ENCODE results near the gene TMCC1.
"Not testable (repeated sequence)": the region's sequence is repeated elsewhere in the genome, so short reads cannot be mapped to it uniquely, and the experiment has no call there.

TMCC1 gene

DNA sequence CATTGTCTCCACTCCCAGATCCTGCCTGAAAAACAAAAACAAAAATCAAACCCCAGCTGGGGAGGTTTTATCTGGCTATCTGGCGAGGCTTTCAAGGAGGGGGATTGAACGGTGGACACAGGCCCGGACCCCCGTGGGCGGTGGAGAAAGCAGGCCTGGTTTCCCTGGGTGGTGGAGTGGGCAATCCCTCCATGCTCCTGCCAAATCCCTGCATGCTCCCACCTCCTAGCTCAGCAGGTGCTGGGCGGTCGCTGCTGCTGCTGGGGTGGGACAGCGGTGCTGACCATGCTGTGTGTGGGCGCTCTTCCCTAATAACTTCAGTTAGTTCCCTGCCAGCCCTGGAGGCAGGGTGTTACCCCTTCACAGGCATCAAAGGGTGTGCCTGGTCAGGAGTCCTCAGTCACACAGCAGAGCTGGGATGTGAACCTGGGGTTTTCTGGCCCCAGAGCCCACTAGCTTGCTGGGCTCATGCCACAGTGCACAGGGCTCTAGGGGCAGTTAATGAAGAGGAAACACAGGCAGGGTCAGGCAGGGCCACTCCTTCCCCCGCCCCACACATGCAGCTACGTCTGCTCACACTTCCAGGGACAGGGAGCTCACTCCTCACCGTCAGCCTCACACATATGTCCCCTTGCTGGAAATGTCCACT is 271.2 kb downstream of the TMCC1 start:
- no peak for DNase-seq (ENCODE audit: low read depth)

DNA sequence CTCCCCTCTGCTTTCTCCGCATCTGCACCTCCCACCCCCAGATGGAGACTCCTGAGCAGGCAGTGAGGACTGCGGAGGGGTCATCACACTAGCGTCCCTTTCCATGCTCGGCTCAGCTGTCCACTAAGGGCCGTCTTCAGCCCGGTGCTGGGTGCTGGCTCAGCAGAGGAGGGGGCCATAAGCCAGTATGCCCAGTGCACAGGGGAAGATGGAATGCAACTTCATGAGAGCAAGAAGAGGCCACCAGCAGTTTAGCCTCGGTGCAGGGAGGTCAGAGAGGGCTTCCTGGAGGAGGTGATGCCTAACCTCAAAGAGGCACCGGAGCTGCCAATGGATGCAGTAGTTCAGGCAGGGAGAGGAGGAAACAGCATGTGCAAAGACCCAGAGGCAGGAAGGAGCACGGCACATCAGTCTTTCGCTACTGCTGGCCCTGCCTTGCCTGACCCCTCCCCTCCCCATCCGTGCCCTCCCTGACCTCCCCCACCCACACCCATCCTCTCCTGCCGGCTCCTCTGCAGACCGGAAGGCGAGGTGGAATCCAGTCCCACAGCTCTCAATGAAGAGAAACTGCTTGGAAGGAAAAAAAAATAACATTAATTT is 271.8 kb downstream of the TMCC1 start:
- DNase-seq (ENCODE audit: low read depth), result no peak

DNA sequence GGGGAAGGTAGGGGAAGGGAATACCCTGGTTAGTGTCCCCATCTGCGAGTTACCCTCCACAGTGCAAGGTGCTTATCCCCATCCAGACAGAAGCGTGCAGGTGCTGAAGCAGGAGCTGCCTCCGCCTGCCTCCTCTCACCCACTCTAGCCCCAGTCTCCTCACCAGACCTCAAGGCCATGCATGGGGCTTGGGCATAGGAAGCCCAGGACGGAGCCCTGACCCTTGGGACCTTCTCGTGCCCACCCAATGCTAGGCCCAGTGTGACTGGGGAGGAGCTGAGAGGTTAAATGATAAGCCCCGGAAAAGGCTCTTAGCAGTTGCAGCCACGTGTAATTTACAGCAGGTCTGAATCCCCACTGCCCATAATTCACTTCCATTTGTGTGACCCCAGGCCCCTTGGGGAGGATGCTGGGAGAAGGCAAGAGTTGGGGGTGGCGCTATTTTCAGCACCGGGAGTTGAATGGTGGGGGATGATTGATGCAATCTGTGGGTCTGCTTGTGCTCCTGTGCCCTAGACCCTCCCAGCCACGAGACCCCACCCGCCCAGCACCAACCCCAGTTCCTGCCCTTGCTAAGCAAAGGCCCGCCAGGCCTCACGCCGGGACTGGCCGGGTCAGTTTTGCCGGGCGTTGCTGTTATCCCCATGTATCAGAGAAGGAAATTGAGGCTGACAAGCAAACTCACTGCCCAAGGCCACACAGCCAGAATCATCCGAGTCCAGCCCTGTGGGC is 272.5 kb downstream of the TMCC1 start:
- DNase-seq (ENCODE audit: low read depth), result no peak

- no peak for DNase-seq (ENCODE audit: low read depth)
These were observed 273.8 kb downstream of the TMCC1 start for GRCh38 chr3:129619726-129620162.

DNA sequence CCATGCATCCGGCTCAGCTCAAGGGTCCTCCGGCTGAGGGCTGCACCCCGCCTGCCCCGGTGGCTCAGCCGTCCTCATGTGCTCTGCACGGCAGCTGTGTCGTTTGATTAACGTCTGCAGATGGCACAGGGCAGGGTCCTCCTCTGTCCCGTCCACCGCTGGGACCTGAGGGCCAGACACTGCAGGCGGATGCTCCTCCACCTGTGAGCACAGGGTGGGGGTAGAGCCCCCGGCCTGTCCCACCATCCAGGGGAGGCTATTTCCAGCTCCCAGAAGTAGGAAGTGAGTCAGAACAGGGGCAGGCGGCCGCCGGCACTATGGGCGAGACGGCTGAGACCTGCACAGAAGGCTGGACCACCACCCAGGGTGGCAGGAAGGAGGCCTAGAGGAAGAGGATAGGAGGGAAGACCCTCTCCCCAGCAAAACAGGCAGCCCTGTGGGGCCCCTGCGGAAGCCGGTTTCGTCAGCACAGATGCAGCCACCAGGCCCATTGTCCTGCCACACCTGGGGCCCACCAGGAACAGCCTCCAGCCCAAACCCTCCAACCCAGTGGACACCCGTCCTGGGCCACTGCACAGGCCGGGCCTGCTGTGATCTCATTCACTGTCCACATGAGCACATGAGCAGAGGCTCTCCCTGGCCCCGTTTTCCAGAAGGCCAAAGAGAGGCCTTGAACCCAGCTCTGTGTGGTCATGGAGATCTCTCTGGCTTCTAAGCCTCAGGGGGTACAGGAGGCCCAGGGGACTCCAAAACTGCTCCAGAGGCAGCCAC is 274.4 kb downstream of the TMCC1 start:
- no peak for DNase-seq (ENCODE audit: low read depth)

DNA sequence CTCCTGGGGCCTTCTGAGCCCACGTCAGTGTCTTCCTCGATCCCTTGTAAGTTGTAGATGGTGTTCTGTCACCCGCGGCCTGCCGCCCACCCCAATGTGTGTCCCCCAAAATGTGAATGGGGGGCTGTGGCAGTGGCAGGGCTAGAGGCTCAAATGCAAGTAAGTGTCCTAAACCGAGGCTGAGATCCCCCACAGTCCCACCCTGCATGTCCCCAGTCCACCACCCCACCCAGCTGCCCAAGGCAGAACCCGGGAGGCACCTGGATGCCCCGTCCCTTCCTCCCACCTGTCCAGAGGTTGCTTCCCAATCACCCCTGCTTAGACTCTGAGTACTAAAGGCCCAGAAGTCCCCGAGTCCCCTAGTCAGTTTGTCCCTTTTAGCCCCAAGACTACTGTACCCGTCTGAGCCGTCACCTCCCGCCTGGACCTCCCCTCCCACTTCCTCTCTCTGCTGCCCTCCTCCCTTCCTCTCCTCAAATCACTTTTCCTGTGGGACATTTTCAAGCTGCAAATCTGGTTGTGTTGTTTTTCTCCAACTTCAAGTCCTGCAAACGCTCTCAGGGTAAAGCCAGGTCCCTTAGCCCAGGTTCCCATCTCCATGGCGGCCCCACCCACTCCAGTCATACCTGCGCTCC is 275.2 kb downstream of the TMCC1 start:
- DNase-seq (ENCODE audit: low read depth), result no peak

GRCh38 chr3:129617381-129618185 is 275.9 kb downstream of the TMCC1 start:
- no peak for DNase-seq (ENCODE audit: low read depth)

- DNase-seq (ENCODE audit: low read depth), result no peak
These were observed 276.8 kb downstream of the TMCC1 start for GRCh38 chr3:129616713-129617112.

- DNase-seq (ENCODE audit: low read depth), result no peak
These were observed 277.2 kb downstream of the TMCC1 start for GRCh38 chr3:129616291-129616690.

GRCh38 chr3:129615751-129616281 is 277.7 kb downstream of the TMCC1 start:
- no peak for DNase-seq (ENCODE audit: low read depth)

GRCh38 chr3:129614927-129615363 is 278.6 kb downstream of the TMCC1 start:
- no peak for DNase-seq (ENCODE audit: low read depth)

DNA sequence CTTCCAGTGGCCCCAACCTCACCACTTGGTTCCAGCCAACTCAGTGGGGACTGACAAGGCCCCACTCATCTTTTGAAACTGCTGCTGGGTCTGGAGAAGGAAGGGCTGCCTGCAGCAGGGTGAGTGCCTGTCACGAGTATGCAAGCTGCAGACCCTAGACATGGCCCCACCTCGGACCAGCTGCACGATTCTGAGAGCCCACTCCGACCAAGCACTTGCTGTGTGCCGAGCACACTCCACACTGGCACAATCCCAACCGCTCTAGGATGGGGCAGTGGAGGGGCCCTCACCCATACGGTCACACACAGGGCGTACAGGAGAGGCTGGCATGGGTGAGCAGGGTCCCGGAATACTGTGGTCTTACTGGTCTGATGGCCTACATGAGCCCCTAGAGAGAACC is 279.1 kb downstream of the TMCC1 start:
- DNase-seq (ENCODE audit: low read depth), result no peak

GRCh38 chr3:129613367-129613740 is 280.2 kb downstream of the TMCC1 start:
- no peak for DNase-seq (ENCODE audit: low read depth)

DNA sequence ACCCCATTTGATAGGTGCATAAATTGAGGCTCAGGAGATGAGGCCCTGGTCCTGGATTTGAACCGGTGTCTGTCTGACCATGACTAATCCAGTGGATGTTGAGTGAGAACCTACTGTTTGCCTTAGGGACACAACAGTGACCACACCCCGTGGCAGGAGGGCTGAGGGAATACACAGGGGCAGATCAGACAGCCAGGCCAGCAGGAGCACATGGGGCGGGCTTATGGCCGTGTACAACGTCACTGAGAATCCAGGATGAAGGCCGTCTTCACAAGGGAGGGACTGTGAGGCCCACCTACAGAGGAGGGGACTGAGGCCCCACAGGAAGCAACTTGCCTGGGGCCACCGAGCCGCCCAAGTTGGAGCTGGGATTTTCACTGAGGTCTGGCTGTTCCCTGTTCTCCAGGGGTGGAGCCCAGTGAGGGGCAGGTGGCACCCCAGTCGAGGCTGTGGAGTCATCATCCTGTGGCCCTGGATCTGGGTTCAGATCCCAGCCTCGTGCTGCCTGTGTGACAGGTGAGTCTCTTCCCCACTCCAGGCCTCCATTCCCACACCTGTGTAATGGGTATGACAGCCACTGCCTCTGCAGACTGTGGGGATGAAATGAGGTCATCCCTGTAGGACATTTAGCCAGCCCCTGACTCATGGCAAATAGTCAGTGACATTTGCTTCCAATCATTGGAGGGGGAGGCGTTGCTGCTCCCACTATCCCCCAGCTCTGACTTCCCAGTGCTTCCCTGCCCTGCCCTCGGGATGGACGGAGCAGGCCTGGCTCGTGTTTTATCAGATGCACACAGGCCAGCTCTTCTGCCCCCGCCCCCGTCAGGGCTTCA is 280.8 kb downstream of the TMCC1 start:
- DNase-seq (ENCODE audit: low read depth), result no peak

GRCh38 chr3:129611812-129612533 is 281.5 kb downstream of the TMCC1 start:
- no peak for DNase-seq (ENCODE audit: low read depth)

- DNase-seq (ENCODE audit: low read depth), result no peak
These were observed 282.1 kb downstream of the TMCC1 start for GRCh38 chr3:129611446-129611800.

DNA sequence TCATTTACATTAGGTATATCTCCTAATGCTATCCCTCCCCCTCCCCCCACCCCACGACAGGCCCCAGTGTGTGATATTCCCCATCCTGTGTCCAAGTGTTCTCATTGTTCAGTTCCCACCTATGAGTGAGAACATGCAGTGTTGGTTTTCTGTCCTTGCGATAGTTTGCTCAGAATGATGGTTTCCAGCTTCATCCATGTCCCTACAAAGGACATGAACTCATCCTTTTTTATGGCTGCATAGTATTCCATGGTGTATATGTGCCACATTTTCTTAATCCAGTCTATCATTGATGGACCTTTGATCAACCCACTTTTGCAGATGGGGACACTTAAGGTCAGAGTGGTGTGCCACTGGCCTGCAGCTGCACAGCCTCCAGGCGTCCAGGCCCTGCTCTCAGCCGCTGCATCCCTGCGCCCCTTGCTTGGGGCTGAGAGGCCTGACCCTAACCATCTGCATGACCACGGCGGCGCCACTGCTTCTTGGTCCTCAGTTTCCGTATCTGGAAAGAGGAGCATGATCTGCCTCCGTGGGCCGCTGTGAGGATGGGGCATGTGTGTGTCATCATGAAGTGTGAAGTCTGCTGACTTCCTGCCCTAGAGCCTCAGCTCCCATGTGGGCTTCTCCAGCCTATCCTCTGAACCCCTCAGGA is 282.6 kb downstream of the TMCC1 start:
- DNase-seq (ENCODE audit: low read depth), result not testable (repeated sequence)

- DNase-seq (ENCODE audit: low read depth), result no peak
These were observed 283.2 kb downstream of the TMCC1 start for GRCh38 chr3:129610276-129610675.

Measured in GM04504 (cell line).